CD4-positive, alpha-beta T cell treated with Interleukin-6 at 100 ng/mL for 8 hours (primary cell): ENCODE results near the gene GDI2.
"Not testable (repeated sequence)": the region's sequence is repeated elsewhere in the genome, so short reads cannot be mapped to it uniquely, and the experiment has no call there.

Experiments used
- DNase-seq: peaks from one replicate; pipeline ENCODE4 v3.0.0-alpha.2; 2020; ENCODE audit warnings: mixed read lengths, low spot score

Gene GDI2

DNA sequence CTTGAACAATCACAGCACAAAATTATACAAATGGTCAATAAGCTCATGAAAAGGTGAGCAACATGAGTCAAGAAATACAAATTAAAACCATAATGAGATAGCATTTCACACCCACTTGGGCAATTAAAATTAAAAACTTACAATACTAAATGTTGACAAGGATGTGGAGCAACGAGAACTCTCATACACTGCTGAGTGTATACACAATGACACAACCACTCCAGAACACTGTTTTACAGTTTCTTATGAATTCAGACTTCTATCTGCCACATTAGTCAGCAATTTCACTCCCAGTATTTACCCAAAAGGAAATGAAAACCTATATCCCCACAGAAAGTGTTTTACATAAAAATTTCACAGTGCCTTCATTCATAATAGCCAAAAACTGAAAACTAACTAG is 31.1 kb downstream of the GDI2 start:
- DNase-seq: no peak

DNA sequence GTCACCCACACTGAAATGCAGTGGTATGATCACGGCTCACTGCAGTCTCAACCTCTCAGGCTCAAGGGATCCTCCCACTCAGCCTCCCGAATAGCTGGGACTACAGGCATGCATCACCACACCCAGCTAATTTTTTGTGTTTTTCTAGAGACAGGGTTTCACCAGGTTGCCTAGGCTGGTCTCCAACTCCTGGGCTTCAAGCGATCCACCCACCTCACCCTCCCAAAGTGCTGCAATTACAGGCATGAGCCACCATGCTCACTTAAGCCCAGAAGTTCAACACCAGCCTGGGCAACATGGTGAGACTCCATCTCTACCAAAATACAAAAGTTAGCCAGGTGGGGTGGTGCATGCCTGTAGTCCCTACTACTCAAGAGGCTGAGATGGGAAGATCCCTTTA is 33.5 kb downstream of the GDI2 start:
- no peak for DNase-seq

DNA sequence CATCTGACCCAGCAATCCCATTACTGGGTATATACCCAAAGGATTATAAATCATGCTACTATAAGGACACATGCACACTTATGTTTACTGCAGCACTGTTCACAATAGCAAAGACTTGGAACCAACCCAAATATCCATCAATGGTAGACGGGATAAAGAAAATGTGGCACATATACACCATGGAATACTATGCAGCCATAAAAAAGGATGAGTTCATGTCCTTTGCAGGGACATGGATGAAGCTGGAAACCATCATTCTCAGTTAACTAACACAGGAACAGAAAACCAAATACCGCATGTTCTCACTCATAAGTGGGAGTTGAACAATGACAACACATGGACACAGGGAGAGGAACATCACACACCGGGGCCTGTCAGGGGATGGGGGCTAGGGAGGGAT is 35.5 kb downstream of the GDI2 start:
- DNase-seq: not testable (repeated sequence)

DNA sequence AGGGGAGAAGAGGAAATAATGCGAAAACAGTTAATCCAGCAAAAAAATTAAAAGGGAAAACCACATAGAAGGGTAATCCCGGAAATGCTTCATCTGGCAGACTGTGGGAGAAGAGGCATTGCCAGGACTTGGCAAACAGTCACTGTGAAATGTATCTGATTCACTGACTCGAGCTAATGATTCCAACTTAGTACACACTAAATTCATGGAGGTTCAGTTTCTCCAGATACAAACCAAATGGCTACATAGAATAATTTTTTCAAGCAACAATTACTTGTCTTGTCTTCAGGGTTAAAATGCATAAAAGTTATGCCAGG is 36.4 kb downstream of the GDI2 start:
- DNase-seq: no peak

DNA sequence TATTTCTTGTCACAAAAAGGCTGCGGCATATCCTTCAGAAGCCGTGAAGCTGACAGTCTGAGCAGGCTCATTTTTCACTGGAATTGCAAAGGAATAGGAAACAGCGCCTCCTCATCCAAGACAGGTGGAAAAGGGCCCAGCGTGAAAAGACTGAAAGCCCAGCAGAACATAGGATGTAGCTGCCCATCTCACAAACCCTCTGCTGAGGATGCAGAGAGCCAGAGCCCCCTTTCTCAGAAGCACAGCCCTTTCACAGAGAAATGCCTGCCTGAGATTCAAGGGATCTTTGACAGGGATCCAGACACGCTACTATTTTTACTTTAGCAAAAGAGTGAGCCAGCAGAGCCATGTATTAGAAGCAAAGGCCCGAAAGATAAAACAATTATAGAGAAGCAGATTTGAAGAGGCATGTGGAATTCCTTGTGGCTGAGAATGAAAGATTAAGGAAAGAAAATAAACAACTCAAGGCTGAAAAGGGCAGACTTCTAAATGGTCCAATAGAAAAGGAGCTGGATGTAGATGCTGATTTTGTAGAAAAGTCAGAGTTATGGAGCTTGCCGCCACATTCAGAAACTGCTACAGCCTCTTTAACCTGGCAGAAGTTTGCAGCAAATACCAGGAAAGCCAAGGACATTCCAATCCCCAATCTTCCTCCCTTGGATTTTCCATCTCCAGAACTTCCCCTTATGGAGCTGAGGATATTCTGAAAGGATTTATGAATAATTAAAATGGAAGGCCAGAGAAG is 36.9 kb downstream of the GDI2 start:
- no peak for DNase-seq

DNA sequence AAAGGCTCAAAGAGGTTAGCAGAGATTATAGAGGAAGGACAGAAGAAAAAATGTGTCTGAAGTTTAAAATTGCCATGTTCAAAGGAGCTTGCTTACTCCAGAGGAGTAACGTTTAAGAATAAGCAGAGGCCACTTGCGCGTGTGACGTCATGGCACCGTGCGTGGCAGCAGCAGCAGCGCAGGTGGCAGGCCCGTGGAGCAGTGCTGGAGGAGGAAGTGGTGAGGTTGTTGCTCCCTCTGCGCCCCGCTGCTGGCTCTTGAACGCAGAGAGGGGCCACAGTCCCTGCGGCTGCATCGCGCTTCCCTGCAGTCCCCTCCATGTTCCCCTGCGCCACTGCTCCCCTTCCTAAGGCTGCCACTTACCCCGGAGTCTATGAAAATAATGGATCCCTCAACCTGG is 37.5 kb downstream of the GDI2 start:
- DNase-seq: peak; percentile 79

GRCh38 chr10:5774987-5775620 is 38.1 kb downstream of the GDI2 start:
- DNase-seq: no peak

DNA sequence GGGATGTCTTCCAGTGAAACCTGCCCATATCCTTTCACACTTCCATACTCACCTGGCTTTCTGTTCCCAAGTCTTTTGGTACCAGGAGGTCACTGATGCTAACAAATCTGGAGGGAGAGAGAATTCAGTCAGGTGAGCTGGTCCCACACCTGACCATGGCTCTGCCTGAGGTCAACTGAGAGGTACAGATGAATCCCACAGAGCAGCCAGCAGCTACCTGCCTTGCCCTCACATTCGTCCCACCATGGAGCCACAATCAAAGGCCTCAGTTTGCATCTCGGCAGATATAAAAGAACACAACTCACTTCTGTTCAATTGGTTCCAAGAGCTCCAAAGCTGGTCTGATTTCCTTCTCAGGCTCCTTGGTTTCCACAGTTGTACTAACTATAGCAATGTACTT is 47.0 kb downstream of the GDI2 start:
- DNase-seq: no peak

GRCh38 chr10:5765617-5766016 is 47.6 kb downstream of the GDI2 start:
- DNase-seq: no peak

DNA sequence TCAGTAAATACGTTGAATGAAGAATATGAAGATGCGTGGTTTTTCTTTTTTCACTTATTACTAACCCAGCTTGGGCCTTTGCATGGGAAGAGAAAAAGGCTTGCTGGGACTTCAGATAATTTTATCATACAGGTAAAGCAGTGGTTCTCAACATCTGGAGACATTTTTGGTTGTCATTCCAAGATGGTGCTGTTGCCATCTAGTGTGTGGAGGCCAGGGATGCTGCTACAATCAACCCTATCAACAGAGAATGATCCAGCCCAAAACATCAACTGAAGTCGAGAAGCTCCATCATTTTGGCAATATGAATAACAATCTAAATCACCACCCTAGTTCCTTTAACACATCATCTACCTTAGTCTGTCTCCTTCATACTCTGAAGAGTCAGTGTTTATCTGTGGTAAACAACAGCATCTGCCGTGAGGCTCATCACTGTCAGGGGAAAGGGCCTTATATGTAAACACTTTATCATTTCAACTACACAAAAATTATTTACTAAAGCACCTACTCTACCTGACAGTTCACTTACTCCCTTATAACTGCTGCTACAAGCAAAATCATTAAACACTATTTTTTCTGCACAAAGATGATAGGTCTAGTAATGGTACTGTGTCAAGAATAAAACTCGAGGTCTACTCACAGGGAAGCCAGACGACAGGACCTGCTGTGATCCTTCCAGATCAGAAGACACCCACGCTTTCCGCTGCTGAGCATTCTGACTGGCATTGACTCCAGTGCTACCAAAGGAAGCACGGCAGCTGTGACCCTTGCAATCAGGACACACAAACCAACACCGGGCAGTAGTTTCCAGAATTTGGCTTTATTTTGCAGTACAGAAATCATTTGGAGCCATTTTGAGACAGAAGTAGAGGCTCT is 48.6 kb downstream of the GDI2 start:
- DNase-seq: no peak

DNA sequence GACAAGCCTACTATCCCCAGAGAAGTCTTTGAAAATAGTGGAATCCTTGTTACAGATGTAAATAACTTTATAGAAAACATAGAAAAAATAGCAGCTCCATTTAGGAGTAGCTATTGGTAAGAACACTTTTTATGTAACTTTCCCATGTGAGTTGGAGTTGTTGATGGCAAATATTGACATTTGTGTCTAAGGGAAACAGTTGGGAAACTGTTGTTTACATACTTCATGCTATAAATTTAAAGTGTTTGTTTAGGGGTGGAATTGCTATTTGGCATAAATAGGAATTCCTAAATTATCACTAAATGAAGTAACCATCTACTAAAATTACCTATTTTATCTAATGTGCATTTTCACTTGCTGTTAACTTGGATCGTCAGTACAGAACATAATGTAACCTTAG is 50.7 kb downstream of the GDI2 start:
- no peak for DNase-seq

GRCh38 chr10:5761220-5761619 is 52.0 kb downstream of the GDI2 start:
- no peak for DNase-seq

DNA sequence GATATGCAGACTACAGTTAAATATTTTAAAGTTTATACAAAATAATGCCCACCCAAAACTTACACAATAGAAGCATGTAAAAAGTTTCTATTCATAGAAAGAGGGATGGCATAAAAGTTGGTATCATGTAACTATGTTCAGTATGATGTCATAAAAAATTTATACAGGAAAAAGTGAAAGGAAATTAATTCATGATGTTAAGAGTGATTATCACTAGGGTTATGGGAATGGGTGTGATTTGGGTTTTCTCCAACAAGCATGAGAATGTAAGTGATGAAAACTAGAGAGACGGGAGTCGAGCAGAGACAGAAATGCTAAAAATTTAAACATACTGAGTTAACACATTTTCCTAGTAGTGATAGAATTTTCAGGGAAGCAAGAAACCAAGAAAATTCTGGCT is 52.7 kb downstream of the GDI2 start:
- no peak for DNase-seq

DNA sequence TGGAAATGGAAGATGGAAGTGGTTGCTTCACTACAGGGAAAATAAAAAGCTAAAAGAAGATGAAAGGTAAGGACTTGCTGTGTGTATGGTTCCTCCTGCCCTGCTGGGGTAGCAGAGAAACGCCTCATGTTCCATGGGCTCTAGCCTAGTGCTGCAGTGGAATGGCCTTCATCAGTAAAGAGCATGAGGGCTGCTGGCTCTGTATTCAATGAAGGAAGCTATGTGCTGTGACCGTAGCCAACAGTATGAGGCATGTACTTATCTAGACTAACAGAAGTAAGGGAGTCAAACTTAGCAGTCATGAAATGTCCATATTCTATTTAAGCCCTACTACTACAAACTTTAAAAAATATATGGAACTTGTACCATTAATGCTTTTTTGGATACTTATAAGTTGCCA is 54.3 kb downstream of the GDI2 start:
- no peak for DNase-seq

DNA sequence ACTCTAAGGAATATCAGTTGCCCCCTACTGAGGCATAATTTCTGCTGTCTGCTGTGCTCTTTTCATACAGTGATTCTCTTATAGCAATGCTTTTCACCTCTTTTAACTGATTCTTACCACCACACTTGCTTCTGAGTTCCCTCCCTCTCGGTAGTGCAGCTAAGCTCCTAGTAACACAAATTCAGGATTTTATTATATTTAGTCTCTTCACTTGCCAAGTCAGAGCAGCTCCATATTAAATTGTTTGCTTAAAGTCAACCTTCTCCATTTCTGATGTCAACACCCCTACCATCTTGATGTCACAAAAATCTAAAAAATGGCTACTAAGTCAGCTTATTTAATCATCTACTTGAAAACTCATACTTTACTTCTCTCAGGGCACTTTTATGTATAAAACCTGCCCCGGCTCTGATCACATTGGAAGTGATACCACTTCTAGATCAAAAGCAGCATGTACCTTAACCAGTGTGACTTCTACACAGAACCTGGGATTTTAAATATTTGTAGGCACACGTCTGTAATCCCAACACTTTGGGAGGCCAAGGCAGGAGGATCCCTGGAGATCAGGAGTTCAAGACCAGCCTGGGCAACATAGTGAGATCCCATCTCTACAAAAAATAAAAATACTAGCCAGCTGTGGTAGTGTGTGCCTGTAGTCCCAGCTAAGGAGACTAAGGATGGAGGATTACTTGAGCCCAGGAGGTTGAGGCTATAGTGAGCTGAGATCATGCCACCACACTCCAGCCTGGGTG is 55.3 kb downstream of the GDI2 start:
- DNase-seq: no peak

DNA sequence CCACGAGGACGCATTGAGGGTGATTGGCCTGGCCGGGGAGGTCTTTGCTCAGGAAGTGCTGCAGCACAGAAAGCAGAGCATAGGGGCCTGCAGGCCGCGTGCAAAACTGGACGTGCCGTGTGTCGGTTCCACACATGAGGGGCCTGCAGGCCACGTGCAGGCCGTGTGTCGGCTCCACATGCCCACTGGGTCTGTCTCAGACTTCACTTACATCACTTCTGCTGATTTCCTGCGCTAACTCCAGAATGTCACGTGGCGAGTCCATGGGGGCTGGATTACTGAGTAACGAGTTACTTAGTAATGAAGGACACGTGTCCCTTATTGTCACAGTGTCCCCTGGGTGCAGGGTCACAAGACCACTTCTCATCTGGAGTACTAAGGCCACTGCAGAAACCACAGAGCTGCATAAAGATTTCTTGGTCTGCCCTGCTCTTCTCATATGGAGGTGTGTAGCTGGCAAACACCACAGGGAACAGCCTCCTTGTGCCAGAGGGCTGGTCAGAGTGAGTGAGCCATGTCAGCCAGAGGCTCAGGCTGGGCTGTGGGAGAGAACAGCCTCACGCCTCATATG is 60.8 kb downstream of the GDI2 start:
- DNase-seq: no peak

DNA sequence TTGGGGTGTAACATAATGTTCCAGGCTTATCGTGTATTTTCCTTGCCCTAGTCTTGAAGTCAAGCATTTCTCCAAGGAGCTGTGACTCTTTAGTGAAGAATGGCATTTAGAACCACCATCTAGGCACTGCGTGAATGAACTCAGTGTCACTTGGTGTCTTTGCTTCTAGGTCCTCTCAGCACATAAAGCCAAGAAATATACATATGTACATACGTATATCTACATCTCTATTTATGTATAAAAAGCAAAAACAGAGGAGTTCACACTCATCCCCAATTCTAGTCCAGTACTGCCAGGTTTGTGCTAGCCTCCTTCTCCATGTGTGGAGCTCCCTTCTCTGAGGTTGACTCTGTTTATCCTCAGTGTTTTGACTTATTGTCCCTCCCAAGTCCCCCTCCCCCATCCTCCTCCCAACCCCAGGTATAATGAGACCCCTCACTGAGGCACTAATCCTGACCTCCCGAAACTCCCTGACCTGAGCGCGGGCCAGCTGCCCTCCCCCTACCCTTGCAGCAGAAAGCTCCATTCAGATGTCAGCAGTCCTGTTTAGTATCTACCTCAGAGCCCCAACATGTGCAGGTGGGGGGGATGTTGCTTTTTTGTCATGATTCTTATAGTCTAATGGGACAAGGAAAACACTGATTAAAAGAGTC is 61.5 kb downstream of the GDI2 start:
- DNase-seq: no peak

DNA sequence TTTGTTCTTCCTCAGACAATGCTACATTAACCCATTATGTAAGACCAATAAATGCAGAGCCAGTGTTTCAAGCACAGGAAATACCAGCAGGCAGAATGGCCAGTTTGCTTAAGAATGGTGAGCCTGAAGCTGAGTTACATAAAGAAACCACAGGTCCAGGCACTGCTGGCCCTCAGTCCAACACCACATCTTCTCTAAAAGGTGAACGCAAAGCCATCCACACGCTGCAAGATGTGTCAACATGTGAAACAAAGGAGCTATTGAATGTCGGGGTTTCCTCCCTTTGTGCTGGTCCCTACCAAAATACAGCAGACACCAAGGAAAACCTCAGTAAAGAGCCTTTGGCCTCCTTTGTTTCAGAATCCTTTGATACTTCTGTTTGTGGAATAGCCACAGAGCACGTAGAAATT is 64.8 kb downstream of the GDI2 start:
- no peak for DNase-seq

GRCh38 chr10:5746197-5746596 is 67.0 kb downstream of the GDI2 start:
- no peak for DNase-seq

GRCh38 chr10:5744849-5745248 is 68.4 kb downstream of the GDI2 start:
- DNase-seq: no peak

GRCh38 chr10:5743736-5744135 is 69.5 kb downstream of the GDI2 start:
- DNase-seq: no peak

- DNase-seq: no peak
These were observed 71.1 kb downstream of the GDI2 start for GRCh38 chr10:5742116-5742515.
